C4-2B (cell line): ENCODE data around the gene UCP2.

Experiments used
- CTCF ChIP-seq: fragments of 450-650 bp; conservative IDR thresholded peaks from 2 replicates; pipeline ENCODE4 v1.5.1; 2017; ENCODE audit warnings: mild to moderate bottlenecking
- ZFX ChIP-seq: fragments of 450-650 bp; IDR thresholded peaks from 2 replicates; pipeline ENCODE4 v1.6.1; 2017

- no peak for TF ChIP-seq CTCF
- TF ChIP-seq ZFX = no peak
Measured at GRCh38 chr11:74017631-74018030, 35.0 kb upstream of the UCP2 start.
